ENCODE data around the gene USP2.

USP2 gene

GRCh38 chr11:119318240-119319135, 63.0 kb downstream of the USP2 start:
- H3K4me2 ChIP-seq (ENCODE audit: low read length, poor library complexity, severe bottlenecking), result peak overlapping the region; percentile 12
- peak overlapping the region; percentile 31 for H2AK5ac ChIP-seq (ENCODE audit: low read length, severe bottlenecking)
- peak overlapping the region in 1 of 2 experiments; percentile 5 for H3K4ac ChIP-seq (ENCODE audit: low read depth in 1 of 2, low read length in 2 of 2)
- peak overlapping the region; percentile 81 for H4K8ac ChIP-seq (ENCODE audit: low read length)
- H3K4me1 ChIP-seq (ENCODE audit: control insufficient read depth, insufficient read depth, low read depth, low read length), result peaks cover 54% of the 10 kb centered on the region
- no peak overlapping the region for H2AFZ ChIP-seq (ENCODE audit: low read depth, low read length)
- no peak overlapping the region for H3K4me3 ChIP-seq (ENCODE audit: insufficient read depth in 1 of 2, low read depth in 1 of 2, low read length in 2 of 2)
- peak overlapping the region in 1 of 2 experiments; percentile 85 for H2BK12ac ChIP-seq (ENCODE audit: low read length in 2 of 2)
- H3K9me3 ChIP-seq (ENCODE audit: control insufficient read depth, low read length), result no peaks in the 10 kb centered on the region
- H3K27ac ChIP-seq (ENCODE audit: low read length, poor library complexity, severe bottlenecking), result peak overlapping the region; percentile 31
- WGBS, result 36% methylated on average over 16 of the region's 22 CpGs
- peaks cover 0 to 12% of the 10 kb centered on the region in 2 experiments for H3K36me3 ChIP-seq (ENCODE audit: control insufficient read depth in 1 of 2, insufficient read depth in 2 of 2, low read depth in 1 of 2, low read length in 2 of 2)
- peak overlapping the region; percentile 83 for H4K91ac ChIP-seq (ENCODE audit: low read length)
- peaks cover 0 to 40% of the 10 kb centered on the region in 2 experiments for H3K27me3 ChIP-seq (ENCODE audit: control insufficient read depth in 1 of 2, insufficient read depth in 1 of 2, low read length in 2 of 2)
- H2BK15ac ChIP-seq (ENCODE audit: low read depth, poor library complexity, severe bottlenecking), result no peak overlapping the region
- H2BK120ac ChIP-seq (ENCODE audit: low read depth, low read length), result no peak overlapping the region
- no peak overlapping the region for H3K23ac ChIP-seq (ENCODE audit: low read length in 2 of 2)
- no peak overlapping the region for H3K9ac ChIP-seq (ENCODE audit: low read length)
- peak overlapping the region; percentile 59 to 81 for H3K18ac ChIP-seq (ENCODE audit: low read depth in 1 of 2, low read length in 2 of 2)
- peak overlapping the region in 1 of 2 experiments; percentile 20 for H3K14ac ChIP-seq (ENCODE audit: low read length in 2 of 2)
- H3K79me1 ChIP-seq (replicated peaks; ENCODE audit: low read length, poor library complexity, severe bottlenecking), result peaks cover 16% of the 10 kb centered on the region
- DNase-seq, result peak; percentile 91
- H2BK5ac ChIP-seq (ENCODE audit: low read depth, low read length, poor library complexity, severe bottlenecking), result no peak overlapping the region

- no peak overlapping the region for H3K4me3 ChIP-seq (ENCODE audit: insufficient read depth in 1 of 2, low read depth in 1 of 2, low read length in 2 of 2)
- WGBS, result 41% methylated on average over 11 of the region's 14 CpGs
- no peak overlapping the region for H3K14ac ChIP-seq (ENCODE audit: low read length in 2 of 2)
- no peak overlapping the region for H2BK5ac ChIP-seq (ENCODE audit: low read depth, low read length, poor library complexity, severe bottlenecking)
- H4K91ac ChIP-seq (ENCODE audit: low read length), result no peak overlapping the region
- H3K4me1 ChIP-seq (ENCODE audit: control insufficient read depth, insufficient read depth, low read depth, low read length), result peaks cover 51% of the 10 kb centered on the region
- peaks cover 0 to 15% of the 10 kb centered on the region in 2 experiments for H3K36me3 ChIP-seq (ENCODE audit: control insufficient read depth in 1 of 2, insufficient read depth in 2 of 2, low read depth in 1 of 2, low read length in 2 of 2)
- no peak overlapping the region for H2BK15ac ChIP-seq (ENCODE audit: low read depth, poor library complexity, severe bottlenecking)
- H3K4ac ChIP-seq (ENCODE audit: low read depth in 1 of 2, low read length in 2 of 2), result peak overlapping the region in 1 of 2 experiments; percentile 47
- H2AK5ac ChIP-seq (ENCODE audit: low read length, severe bottlenecking), result no peak overlapping the region
- H3K79me1 ChIP-seq (replicated peaks; ENCODE audit: low read length, poor library complexity, severe bottlenecking), result peaks cover 16% of the 10 kb centered on the region
- peak overlapping the region in 1 of 2 experiments; percentile 54 for H3K18ac ChIP-seq (ENCODE audit: low read depth in 1 of 2, low read length in 2 of 2)
- no peak overlapping the region for H3K9ac ChIP-seq (ENCODE audit: low read length)
- H3K27ac ChIP-seq (ENCODE audit: low read length, poor library complexity, severe bottlenecking), result no peak overlapping the region
- peak overlapping the region in 1 of 2 experiments; percentile 51 for H2BK12ac ChIP-seq (ENCODE audit: low read length in 2 of 2)
- peaks cover 0 to 43% of the 10 kb centered on the region in 2 experiments for H3K27me3 ChIP-seq (ENCODE audit: control insufficient read depth in 1 of 2, insufficient read depth in 1 of 2, low read length in 2 of 2)
- H3K9me3 ChIP-seq (ENCODE audit: control insufficient read depth, low read length), result no peaks in the 10 kb centered on the region
- H2AFZ ChIP-seq (ENCODE audit: low read depth, low read length), result no peak overlapping the region
- H2BK120ac ChIP-seq (ENCODE audit: low read depth, low read length), result no peak overlapping the region
- H3K4me2 ChIP-seq (ENCODE audit: low read length, poor library complexity, severe bottlenecking), result no peak overlapping the region
- no peak overlapping the region for H4K8ac ChIP-seq (ENCODE audit: low read length)
- no peak overlapping the region for H3K23ac ChIP-seq (ENCODE audit: low read length in 2 of 2)
- DNase-seq, result no peak
Observed at GRCh38 chr11:119317592-119318239, 63.8 kb downstream of the USP2 start.

- Histone ChIP-seq H3K14ac (ENCODE audit: low read length in 2 of 2) (peak within 1 kb of the TSS in 1 of 2 experiments; percentile 63), H3K9ac (ENCODE audit: low read length) (no peak within 1 kb of the TSS), H3K4me2 (ENCODE audit: low read length, poor library complexity, severe bottlenecking) (peak within 1 kb of the TSS; percentile 64), H3K18ac (ENCODE audit: low read depth in 1 of 2, low read length in 2 of 2) (peak within 1 kb of the TSS; percentile 54 to 79), H3K23ac (ENCODE audit: low read length in 2 of 2) (peak within 1 kb of the TSS in 1 of 2 experiments; percentile 79), H3K79me1 (replicated peaks; ENCODE audit: low read length, poor library complexity, severe bottlenecking) (peaks cover 16% of the 10 kb centered on the region), H4K91ac (ENCODE audit: low read length) (peak within 1 kb of the TSS; percentile 22), H3K36me3 (ENCODE audit: control insufficient read depth in 1 of 2, insufficient read depth in 2 of 2, low read depth in 1 of 2, low read length in 2 of 2) (peaks cover 0 to 22% of the 10 kb centered on the region in 2 experiments), H2BK15ac (ENCODE audit: low read depth, poor library complexity, severe bottlenecking) (no peak within 1 kb of the TSS), H3K27ac (ENCODE audit: low read length, poor library complexity, severe bottlenecking) (no peak within 1 kb of the TSS), H2BK120ac (ENCODE audit: low read depth, low read length) (no peak within 1 kb of the TSS), H3K4me3 (ENCODE audit: insufficient read depth in 1 of 2, low read depth in 1 of 2, low read length in 2 of 2) (peak within 1 kb of the TSS; percentile 49 to 77), H3K4ac (ENCODE audit: low read depth in 1 of 2, low read length in 2 of 2) (peak within 1 kb of the TSS in 1 of 2 experiments; percentile 47), H4K8ac (ENCODE audit: low read length) (peak within 1 kb of the TSS; percentile 12), H2BK12ac (ENCODE audit: low read length in 2 of 2) (peak within 1 kb of the TSS in 1 of 2 experiments; percentile 58), H2AK5ac (ENCODE audit: low read length, severe bottlenecking) (peak within 1 kb of the TSS; percentile 23), H2AFZ (ENCODE audit: low read depth, low read length) (peak within 1 kb of the TSS; percentile 55), H3K4me1 (ENCODE audit: control insufficient read depth, insufficient read depth, low read depth, low read length) (peaks cover 51% of the 10 kb centered on the region), H3K9me3 (ENCODE audit: control insufficient read depth, low read length) (no peaks in the 10 kb centered on the region), H3K27me3 (ENCODE audit: control insufficient read depth in 1 of 2, insufficient read depth in 1 of 2, low read length in 2 of 2) (peaks cover 0 to 50% of the 10 kb centered on the region in 2 experiments), H2BK5ac (ENCODE audit: low read depth, low read length, poor library complexity, severe bottlenecking) (no peak within 1 kb of the TSS)
- DNase-seq, result peak; percentile 71
- WGBS, result 2% methylated on average over 52 of the region's 74 CpGs
Observed at GRCh38 chr11:119316729-119317591, 64.5 kb downstream of the USP2 start, which contains the start of gene MCAM. Gene MCAM, minus strand, starts transcription at chr11:119317130. Its CDS starts 29 bp downstream, at chr11:119317101.
